Measurements from ENCODE around the gene KDM2A.
A peak's percentile ranks its signal among the peaks of the same experiment; 100 is the strongest.
"Not testable (repeated sequence)": the region's sequence is repeated elsewhere in the genome, so short reads cannot be mapped to it uniquely, and the experiment has no call there.

KDM2A gene

DNA sequence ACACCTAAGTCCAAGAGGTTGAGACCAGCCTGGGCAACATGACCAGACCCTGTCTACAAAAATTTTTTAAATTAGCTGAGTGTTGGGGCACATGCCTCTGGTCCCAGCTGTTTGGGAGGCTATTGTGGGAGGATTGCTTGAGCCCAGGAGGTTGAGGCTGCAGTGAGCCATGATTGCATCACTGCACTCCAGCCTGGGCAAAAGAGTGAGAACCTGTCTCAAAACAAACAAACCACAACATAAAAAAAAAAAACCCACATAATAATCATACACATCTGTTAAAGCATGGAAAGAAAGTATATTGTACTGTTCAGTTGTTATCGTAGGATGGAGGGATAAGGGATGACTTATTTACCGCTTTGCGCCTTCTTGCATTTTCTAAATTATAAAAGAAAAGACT, 111.3 kb downstream of the KDM2A start:
- DNase-seq (ENCODE audit: insufficient read length, low spot score), result no peak
- no peak for FAIRE-seq

DNA sequence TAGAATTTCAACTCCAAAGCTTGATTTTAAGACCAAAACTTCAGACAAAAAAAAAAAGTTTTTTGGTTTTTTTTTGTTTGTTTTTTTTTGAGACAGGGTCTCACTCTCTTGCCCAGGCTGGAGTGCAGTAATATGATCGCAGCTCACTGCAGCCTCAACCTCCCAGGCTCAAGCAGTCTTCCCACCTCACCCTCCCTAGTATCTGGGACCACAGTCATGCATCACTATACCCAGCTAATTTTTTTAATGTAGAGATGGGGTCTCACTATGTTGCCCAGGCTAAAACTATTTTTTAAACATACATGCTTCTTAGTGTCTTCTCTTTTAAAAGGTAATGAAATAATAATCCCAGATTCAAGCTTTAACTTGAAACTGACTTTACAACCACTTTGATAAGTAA, 111.8 kb downstream of the KDM2A start:
- FAIRE-seq (no peak), DNase-seq (ENCODE audit: insufficient read length, low spot score) (no peak)

DNA sequence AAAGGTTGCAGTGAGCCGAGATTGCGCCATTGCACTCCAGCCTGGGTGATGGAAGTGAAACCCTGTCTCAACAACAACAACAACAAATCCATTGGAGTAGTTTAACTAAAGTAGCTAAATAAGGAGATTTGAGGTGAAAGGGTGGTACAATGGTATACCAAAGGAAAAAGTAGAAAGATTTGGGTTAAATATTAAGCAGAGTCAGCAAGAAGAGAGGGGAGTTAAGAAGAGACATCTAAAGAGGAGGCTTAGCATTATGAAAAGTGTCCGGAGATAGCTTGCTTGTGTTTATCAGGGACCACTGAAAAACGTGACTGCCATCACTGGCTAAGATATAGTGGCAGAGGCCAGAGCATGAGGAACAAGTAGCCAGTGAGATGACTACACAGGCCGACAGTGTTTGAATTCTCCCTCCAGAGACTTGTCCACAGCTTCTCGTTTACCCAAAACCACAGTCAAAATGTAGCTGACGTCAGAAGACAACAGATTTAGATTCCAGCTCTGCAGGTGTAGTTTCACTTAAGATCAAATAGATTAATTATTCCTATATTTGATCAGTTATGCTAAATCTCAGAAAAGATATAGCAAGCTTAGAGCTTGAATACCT, 114.6 kb downstream of the KDM2A start:
- DNase-seq (ENCODE audit: insufficient read length, low spot score) (no peak), FAIRE-seq (no peak)

DNA sequence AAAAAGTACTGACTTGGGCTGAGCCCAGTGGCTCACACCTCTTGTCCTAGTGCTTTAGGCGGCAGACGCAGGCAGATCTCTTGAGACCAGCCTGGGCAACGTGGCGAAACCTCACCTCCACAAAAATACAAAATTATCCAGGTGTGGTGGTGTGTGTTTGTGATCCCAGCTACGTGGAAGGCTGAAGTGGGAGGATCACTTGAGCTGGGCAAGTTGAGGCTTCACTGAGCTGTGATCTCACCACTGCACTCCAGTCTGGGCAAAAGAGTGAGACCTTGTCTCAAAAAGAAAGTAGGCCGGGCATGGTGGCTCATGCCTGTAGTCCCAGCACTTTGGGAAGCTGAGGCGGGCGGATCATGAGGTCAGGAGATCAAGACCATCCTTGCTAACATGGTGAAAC, 115.5 kb downstream of the KDM2A start:
- not testable (repeated sequence) for DNase-seq (ENCODE audit: insufficient read length, low spot score); FAIRE-seq

DNA sequence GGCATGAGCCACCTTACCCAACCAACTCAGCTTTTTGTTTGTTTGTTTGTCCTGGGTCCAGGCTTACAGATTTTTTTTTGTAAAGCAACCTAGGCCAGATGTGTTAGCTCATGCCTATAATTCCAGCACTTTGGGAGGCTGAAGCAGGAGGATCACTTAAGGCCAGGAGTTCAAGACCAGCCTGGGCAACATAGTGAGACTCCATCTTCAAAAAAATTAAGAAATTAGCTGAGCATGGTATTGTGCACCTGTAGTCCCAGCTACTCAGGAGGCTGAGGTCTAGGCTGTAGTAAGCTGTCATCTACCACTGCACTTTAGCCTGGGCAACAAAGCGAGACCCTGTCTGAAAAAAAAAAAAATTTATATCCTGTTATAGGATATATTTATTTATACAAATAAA, 118.5 kb downstream of the KDM2A start:
- DNase-seq (ENCODE audit: insufficient read length, low spot score) (no peak), FAIRE-seq (no peak)

DNA sequence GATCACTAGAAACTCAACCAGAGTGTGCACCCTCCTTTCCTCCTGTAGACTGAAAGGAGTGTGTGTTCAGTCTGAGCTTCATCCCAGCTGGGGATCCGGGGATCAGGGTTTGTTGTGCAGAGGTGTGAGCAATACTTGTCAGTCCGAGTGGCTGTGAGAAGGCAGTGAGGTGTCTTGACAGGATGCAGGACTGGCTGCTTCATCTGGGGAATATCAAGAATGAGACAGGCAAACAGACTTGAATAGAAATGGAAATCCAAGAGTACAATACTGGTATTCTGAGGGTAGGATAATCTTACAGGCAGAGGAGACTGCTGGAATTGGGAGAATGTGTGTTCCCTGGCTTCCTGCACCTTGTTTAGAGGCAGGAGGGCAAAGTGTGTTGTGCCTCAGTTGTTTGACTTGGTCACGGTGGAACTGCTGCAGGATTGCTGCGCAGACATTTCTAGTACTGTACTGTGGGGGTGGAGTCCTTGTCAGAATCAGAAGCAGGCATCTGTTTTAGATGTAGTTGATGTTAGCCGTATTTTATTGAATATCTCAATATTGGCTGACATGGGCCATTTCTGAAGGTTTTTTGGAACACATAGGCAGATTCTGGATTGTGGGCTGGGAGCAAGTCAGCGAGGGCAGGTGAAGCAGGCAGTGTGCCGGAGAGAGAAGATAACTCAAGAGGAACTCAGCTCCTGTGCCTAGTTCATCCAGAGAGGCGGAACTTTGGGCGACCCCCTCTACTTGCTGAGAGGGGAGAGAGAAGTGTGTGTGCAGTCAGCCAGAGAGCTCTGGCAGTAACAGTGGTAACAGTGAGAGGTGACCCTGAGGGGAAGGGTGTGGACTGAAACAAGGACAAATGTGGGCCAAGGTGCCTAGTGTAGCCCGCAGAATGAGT, 120.1 kb downstream of the KDM2A start:
- no peak for DNase-seq (ENCODE audit: insufficient read length, low spot score)
- FAIRE-seq, result peak; percentile 69

DNA sequence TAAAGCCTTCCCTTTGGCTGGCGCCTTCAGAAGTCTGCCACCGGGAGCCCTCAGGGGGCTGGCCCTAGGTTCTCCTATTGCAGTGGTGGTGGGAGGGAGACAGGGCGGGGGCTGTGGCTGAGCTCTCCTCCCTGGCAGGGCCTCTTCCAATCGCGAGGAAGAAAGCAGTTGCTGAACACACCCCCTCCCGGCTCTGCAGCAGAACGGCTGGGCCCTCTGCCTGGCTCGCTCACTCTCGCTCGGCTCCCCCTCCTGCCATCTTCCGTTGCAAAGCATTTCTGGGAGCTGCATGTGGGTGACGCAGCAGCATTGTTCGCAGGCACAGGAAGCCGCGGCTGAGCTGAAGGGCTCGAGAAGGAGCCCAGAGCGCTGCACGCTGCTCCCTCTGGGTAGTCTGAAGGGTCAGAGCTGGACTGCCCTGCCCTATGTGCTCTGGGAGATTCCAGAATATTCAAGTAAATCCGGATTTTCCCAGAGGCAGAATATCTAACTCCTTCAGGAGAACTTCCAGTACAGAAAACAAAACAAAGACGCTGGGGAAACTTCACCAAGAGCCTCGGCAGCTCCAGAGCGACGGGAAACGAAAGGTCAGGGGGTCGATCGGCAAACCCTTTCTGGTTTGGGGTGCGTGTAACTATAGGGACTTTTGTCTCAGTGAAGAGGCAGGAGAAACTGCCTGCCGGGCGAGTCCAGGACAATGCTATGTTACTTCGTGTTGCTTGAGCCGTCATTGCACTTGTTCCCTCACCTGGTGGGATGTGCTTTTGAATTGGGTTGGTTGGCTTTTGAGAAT, 120.9 kb downstream of the KDM2A start:
- FAIRE-seq (peak; percentile 98), DNase-seq (ENCODE audit: insufficient read length, low spot score) (peak; percentile 100)

DNA sequence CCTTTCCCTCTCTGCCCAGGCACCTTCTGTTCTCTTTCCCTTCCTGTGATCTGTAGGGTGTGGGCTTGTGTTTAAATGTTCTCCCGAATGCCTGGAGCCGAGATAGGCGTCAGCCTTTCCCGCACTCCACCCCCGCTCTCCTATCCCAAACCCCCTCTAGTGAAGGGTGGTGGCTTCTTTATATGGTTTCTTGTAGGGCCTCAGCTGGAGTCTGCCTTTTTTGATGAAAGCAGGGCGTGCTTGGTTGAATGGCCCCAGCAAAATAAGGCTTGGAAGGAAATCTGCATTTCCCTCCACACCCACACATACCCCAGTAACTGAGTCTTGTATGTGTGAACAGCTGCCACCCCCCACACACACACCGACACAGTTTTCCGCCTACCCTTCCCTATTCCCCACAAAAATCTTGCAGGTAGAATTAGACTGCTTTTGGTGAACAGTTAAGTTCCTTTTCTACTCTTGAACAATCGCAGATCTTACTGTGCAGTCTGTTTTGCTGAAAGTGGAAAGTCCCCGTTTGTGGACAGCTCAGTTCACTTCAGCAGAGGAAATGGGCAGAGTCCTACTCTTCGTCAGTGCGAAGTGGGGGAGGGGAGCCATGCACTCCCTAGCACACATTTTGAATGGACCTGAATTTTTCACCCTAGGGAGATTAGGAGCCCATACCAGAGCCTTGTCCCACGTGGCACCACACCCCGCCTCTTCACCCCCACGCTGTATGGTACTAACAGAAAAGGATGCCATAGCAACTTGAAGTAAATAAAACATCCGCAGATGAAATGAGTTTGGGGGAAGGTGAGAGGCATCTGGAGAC, 121.7 kb downstream of the KDM2A start:
- FAIRE-seq, result peak; percentile 82
- peak; percentile 52 for DNase-seq (ENCODE audit: insufficient read length, low spot score)

DNA sequence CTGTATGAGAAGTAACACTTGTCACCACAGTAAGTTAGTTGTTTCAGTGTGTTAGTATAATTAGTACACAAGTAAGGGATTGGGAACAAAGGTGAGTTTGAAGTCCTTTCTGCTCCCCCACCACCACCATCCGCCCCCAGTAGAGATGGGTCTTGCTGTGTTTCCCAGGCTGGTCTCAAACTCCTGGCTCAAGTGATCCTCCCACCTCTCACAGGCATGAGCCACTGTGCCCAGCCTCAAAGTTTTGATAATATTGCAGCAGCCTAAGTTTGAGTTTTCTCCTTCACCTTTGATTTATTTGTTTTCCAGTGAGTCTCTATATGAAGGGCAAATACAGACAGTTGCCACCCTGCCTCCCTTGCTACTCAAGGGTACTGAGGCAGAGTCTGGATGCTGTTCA, 123.5 kb downstream of the KDM2A start:
- DNase-seq (ENCODE audit: insufficient read length, low spot score) (no peak), FAIRE-seq (no peak)

DNA sequence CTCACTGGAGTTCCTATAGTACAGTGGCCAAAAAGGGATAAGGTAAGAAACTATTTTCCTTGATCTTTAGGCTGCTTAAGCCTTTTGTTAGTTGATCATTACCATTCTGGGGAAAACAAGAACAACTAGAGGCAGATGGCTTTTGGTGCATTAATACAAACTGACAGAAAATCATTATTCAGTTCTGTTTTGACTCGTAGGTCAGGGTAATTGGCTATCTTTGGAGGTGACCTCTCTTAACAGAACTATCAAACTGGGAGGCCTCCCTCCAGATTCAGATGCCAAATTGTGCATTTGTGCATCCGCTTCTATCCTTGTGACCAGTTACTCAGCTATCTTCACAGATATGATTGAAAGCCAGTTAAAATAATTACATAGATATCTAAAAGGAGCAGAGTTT, 124.0 kb downstream of the KDM2A start:
- no peak for FAIRE-seq
- no peak for DNase-seq (ENCODE audit: insufficient read length, low spot score)

DNA sequence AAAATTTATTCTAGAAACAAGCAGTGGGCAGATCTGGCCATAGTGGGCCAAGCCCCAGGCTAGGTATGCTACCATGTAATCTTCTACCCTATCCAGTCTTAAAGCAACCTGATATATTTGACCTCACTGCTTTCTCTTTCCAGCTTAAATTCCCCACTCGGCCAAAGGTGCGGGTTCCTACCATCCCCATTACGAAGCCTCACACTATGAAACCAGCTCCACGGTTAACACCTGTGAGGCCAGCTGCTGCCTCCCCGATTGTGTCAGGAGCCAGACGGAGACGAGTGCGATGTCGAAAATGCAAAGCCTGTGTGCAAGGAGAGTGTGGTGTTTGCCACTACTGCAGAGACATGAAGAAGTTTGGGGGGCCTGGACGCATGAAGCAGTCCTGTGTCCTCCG, 126.0 kb downstream of the KDM2A start:
- FAIRE-seq (no peak), DNase-seq (ENCODE audit: insufficient read length, low spot score) (no peak)

DNA sequence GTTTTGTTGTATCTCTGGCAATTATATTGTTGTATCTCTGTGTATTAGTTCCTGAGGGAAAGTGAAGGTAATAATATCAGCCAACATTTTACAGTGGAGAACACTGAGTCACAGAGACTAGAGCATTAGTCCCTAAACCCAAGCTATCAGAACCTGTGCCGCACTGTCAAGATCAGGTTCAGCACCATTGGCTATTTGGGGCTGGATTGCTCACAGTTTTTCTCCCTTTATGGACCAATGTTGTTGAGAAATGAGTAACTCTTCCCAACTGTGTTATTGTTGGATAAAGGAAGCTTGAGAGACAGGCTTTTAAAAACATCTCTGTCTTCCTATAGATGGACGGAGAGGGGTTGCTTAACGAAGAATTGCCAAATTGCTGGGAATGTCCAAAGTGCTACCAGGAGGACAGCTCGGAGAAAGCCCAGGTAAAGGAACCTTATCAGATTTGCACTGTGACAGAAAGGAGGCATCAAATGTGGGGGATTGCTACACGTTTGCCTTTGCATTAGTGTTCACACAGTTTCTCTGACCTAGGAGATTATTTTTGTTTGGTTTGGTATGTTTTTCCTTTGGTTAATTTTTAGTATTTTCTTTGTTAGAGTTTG, 129.0 kb downstream of the KDM2A start:
- no peak for DNase-seq (ENCODE audit: insufficient read length, low spot score)
- FAIRE-seq, result no peak

DNA sequence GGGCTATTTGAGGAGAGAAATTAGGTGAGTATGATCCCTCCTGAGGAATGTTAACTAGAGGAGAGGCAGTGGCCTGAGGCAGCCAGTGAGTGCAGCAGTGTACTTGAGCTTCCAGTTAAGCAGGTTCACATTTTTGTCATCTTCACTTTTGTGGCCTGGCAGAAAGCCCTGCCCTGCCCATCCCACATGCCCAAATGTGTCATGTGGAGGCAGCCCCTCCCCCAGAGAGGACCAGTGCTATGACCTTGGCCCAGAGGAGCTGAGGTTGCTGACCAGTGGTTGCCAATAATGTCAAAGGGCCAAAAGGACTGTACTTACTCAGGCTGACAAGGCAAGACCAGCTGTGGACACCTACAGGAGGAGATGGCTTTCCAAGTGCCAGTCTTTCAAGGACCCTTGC, 129.6 kb downstream of the KDM2A start:
- DNase-seq (ENCODE audit: insufficient read length, low spot score), result no peak
- peak; percentile 4 for FAIRE-seq

DNA sequence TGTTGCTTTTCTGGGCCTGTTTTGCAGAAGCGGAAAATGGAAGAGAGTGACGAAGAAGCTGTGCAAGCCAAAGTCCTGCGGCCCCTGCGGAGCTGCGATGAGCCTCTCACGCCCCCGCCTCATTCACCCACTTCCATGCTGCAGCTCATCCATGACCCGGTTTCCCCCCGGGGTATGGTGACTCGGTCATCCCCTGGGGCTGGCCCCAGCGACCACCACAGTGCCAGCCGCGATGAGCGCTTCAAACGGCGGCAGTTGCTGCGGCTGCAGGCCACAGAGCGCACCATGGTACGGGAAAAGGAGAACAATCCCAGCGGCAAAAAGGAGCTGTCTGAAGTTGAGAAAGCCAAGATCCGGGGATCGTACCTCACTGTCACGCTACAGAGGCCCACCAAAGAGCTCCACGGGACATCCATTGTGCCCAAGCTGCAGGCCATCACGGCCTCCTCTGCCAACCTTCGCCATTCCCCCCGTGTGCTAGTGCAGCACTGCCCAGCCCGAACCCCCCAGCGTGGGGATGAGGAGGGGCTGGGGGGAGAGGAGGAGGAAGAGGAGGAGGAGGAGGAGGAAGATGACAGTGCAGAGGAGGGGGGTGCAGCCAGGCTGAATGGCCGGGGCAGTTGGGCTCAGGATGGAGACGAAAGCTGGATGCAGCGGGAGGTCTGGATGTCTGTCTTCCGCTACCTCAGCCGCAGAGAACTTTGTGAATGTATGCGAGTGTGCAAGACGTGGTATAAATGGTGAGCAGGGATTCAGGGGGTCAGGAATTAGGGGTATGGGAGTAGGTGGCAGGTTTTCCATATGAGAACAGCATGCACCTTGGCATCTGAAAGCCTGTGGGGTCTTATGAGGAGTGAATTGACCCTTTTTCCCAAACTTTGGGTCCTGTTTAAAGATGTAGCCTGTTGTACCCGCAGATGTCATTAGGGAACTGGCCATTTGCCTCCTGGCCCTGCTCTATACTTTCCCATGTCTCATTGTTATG, 131.3 kb downstream of the KDM2A start:
- DNase-seq (ENCODE audit: insufficient read length, low spot score) (no peak), FAIRE-seq (no peak)

DNA sequence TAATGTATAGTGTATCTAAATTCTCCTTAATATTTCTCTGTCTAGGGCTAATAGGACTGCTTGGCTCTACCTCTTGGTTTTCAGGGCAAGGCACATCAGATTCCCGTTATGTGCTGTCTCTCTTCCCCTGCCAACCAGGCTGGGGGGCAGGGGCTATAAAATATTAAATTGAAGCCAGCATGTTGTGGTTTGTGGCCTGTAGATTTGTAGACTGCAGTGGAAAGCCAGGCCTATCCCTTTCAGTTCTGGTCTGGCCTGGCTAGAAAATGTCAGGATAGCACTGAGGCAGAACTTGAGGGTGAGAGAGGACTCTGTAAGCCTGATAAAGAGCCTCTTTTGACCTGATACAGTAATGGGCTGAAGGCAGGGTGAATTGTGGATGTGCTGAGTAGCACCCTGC, 132.8 kb downstream of the KDM2A start:
- DNase-seq (ENCODE audit: insufficient read length, low spot score) (no peak), FAIRE-seq (no peak)

DNA sequence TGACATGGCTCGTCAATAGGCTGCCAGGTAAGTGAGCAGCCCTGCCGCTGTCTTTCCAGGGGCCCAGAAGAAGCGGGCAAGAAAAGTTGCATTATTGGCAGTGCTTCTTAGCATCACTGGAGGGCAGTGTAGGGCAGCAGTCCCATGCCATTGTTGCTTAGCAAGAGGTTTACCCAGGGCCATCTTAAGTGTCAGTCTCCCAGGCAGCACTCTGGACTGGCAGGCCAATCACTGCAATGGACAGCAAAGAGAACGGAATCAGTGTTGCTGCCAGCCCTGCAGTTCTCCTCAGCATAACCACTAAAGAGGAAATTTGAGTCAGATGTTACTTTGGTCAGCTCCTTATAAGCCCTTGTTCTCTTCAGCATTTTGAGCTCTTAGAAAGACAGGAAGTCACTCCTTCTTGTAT, 133.8 kb downstream of the KDM2A start:
- no peak for DNase-seq (ENCODE audit: insufficient read length, low spot score)
- FAIRE-seq, result peak; percentile 48

DNA sequence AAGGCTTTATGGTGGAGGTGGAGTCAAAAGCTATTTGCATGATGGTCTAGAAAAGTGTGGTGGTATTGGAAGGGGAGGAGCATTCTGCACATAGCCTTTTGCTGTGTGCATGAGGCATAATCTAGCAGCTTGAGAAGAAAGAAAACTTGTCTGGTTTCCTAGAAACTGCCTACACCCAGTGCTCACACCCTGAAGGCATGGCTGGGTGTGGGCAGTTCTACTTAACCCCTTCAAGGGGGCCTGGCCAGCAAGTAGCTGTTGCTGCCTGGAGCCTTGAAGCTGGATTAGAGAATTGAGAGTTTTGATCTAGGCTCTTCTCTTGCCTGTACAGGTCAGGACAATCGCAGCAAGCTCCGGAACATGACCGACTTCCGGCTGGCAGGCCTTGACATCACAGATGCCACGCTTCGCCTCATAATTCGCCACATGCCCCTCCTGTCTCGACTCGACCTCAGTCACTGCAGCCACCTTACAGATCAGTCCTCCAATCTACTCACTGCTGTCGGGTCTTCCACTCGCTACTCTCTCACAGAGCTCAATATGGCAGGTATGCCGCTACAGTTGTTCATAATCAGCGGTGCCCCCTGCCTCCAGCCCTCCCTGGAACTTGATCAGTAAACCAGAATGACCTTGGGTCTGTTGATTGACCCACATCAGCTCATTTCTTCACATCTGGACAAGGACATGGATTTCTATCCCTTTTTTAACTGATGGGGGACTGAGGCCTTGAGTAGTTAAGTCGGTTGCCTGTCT, 135.0 kb downstream of the KDM2A start:
- DNase-seq (ENCODE audit: insufficient read length, low spot score), result no peak
- FAIRE-seq, result no peak

DNA sequence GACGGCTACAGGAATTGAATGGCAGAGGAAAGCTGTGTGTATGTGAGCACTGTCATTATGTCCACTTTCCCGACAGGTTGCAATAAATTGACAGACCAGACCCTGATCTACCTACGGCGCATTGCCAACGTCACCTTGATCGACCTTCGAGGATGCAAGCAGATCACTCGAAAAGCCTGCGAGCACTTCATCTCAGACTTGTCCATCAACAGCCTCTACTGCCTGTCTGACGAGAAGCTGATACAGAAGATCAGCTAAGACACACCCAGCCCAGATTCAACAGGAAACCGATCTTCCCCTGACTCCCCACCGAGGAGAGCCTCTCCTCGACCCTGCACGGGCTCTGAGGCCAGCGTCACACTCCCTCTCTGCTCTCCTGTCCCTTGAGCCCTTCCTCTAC, 135.7 kb downstream of the KDM2A start:
- DNase-seq (ENCODE audit: insufficient read length, low spot score) (no peak), FAIRE-seq (no peak)

All from HTR-8/SVneo (cell line).